Left lung (tissue), 10 donors: ENCODE measurements around the gene NEFH. TPM values are rescaled to one million over a fixed set of nuclear protein-coding genes. Genes with fewer than 3 reads are reported as not detected.
"Not testable (repeated sequence)": the region's sequence is repeated elsewhere in the genome, so short reads cannot be mapped to it uniquely, and the experiment has no call there.

Experiments
- ATAC-seq: fragments of 200-7000 bp; cut with Tn5 transposase; one replicate; pipeline ENCODE4 v1.9.1; 2020; ENCODE audit warnings: moderate library complexity
- DNase-seq, 4 donors: peaks; one replicate each; pipeline ENCODE4 v3.0.0-alpha.2; 2013 to 2020
- H3K27ac ChIP-seq, 2 donors: fragments of 200-600 bp; sonication (generic) in 1 of 2; one replicate each; pipeline versions ENCODE4 v1.5.0 to v1.8.0; 2020 to 2021
- H3K27me3 ChIP-seq, 2 donors: fragments of 200-600 bp; sonication (generic) in 1 of 2; one replicate each; pipeline versions ENCODE4 v1.5.0 to v1.8.0; 2020 to 2021
- H3K36me3 ChIP-seq, 2 donors: fragments of 200-600 bp; sonication (generic) in 1 of 2; one replicate each; pipeline versions ENCODE4 v1.5.0 to v1.8.0; 2020 to 2021
- H3K4me1 ChIP-seq, 2 donors: fragments of 200-600 bp; one replicate each; pipeline ENCODE4 v1.8.0; 2021
- H3K4me3 ChIP-seq, 2 donors: fragments of 200-600 bp; sonication (generic) in 1 of 2; one replicate each; pipeline versions ENCODE4 v1.5.0 to v1.8.0; 2020 to 2021; ENCODE audit warnings: mild to moderate bottlenecking in 1 of 2
- H3K9me3 ChIP-seq, 2 donors: fragments of 200-600 bp; sonication (generic) in 1 of 2; one replicate each; pipeline versions ENCODE4 v1.5.0 to v1.8.0; 2020 to 2021
- CTCF ChIP-seq, 2 donors: fragments of 200-600 bp; sonication (generic) in 1 of 2; IDR thresholded peaks; one replicate each; pipeline versions ENCODE4 v1.5.0 to v1.8.0; 2021; ENCODE audit warnings: antibody characterized with exemption in 2 of 2
- intact Hi-C, 2 donors: fragments of 100-400 bp; cut with DNase I; formaldehyde crosslinking; loops; one replicate each; pipeline versions ENCODE4 v1.11.2 to v1.14.2; 2022
- polyA plus RNA-seq, 6 donors: library from polyadenylated mRNA; unstranded; fragments of 120-200 nt; gene quantifications; one replicate each; pipeline ENCODE4 v1.2.1, GENCODE V29; 2013; ENCODE audit not compliant: insufficient read length in 6 of 6
- total RNA-seq, 2 donors: library from RNA; stranded (reverse); fragmentation: NEBNext Ultra II Directional; extraction: Animal tissue kit (Norgen Biotek cat#: 25700); gene quantifications; one replicate each; pipeline ENCODE4 v1.2.1, GENCODE V29; 2021
- donor health status: DM: no; HTN: yes; CAD: no.
- donor health status: DM: no; HTN: no; CAD: no.

NEFH gene
- total and polyA plus RNA-seq, 8 donors = 0.55 to 5.8 (median 4.6) TPM

GRCh38 chr22:29487426-29487986 lies 7.5 kb downstream of the NEFH start:
- Histone ChIP-seq H3K27ac (no peak overlapping the region), H3K27me3 (peaks cover 0 to 9% of the 10 kb centered on the region in 2 donors), H3K4me1 (no peaks in the 10 kb centered on the region), H3K9me3 (no peaks in the 10 kb centered on the region), H3K4me3 (no peak overlapping the region), H3K36me3 (no peaks in the 10 kb centered on the region)
- no peak for TF ChIP-seq CTCF (IDR thresholded peaks at IDR 0.05)
- ATAC-seq (no peak), DNase-seq (no peak)
- intact Hi-C loops = no loop called here

- H3K4me3 ChIP-seq, H3K27me3 ChIP-seq, H3K9me3 ChIP-seq, intact Hi-C loops, ATAC-seq, H3K36me3 ChIP-seq, H3K4me1 ChIP-seq, H3K27ac ChIP-seq: not testable (repeated sequence)
- DNase-seq = peak in 1 of 4 donors; percentile 41
These were observed 9.2 kb downstream of the NEFH start for GRCh38 chr22:29489127-29489780.

GRCh38 chr22:29491012-29491411 lies 11.0 kb downstream of the NEFH start:
- H3K9me3 ChIP-seq = peaks cover 0 to 3% of the 10 kb centered on the region in 2 donors
- no peaks in the 10 kb centered on the region for H3K27me3 ChIP-seq
- ATAC-seq = no peak
- H3K4me1 ChIP-seq = no peaks in the 10 kb centered on the region
- intact Hi-C loops = no loop called here
- no peaks in the 10 kb centered on the region for H3K36me3 ChIP-seq
- no peak for TF ChIP-seq CTCF (IDR thresholded peaks at IDR 0.05)
- H3K4me3 ChIP-seq = no peak overlapping the region
- no peak for DNase-seq
- no peak overlapping the region for H3K27ac ChIP-seq

GRCh38 chr22:29493636-29494035 lies 13.6 kb downstream of the NEFH start:
- intact Hi-C loops = no loop called here
- TF ChIP-seq CTCF (IDR thresholded peaks at IDR 0.05) = no peak
- no peak overlapping the region for H3K27ac ChIP-seq

GRCh38 chr22:29499852-29500251 lies 19.8 kb downstream of the NEFH start:
- DNase-seq (no peak), ATAC-seq (no peak)
- no peak overlapping the region for H3K4me3 ChIP-seq
- H3K4me1 ChIP-seq = no peaks in the 10 kb centered on the region
- TF ChIP-seq CTCF (IDR thresholded peaks at IDR 0.05) = no peak
- H3K27me3 ChIP-seq = no peaks in the 10 kb centered on the region
- intact Hi-C loops = no loop called here
- peaks cover 0 to 1% of the 10 kb centered on the region in 2 donors for H3K9me3 ChIP-seq
- H3K36me3 ChIP-seq = peaks cover 0 to 13% of the 10 kb centered on the region in 2 donors
- no peak overlapping the region for H3K27ac ChIP-seq

More at GRCh38 chr22:29493636-29494035, 13.6 kb downstream of the NEFH start:
- H3K4me1 ChIP-seq = no peaks in the 10 kb centered on the region
- no peak overlapping the region for H3K4me3 ChIP-seq
- H3K27me3 ChIP-seq = no peaks in the 10 kb centered on the region
- DNase-seq (no peak), ATAC-seq (no peak)
- H3K36me3 ChIP-seq = no peaks in the 10 kb centered on the region
- peaks cover 0 to 3% of the 10 kb centered on the region in 2 donors for H3K9me3 ChIP-seq
